ENCODE data around the gene APOE.

Gene APOE

GRCh38 chr19:44890366-44891015 is 15.1 kb upstream of the APOE start:
- no peaks in the 10 kb centered on the region for H3K9me3 Mint-ChIP-seq
- H3K4me1 Mint-ChIP-seq: peaks cover 20% of the 10 kb centered on the region
- peaks cover 61% of the 10 kb centered on the region for H3K36me3 Mint-ChIP-seq (ENCODE audit: low read depth)
- no peaks in the 10 kb centered on the region for H3K27me3 Mint-ChIP-seq (ENCODE audit: low read depth)
- TF ChIP-seq CTCF (IDR thresholded peaks at IDR 0.05; ENCODE audit: unreplicated experiment in 3 of 3): no peak
- H3K27ac Mint-ChIP-seq: peak overlapping the region; percentile 81 to 95 (median 92)
- peak overlapping the region; percentile 84 to 87 (median 87) for H3K4me3 Mint-ChIP-seq

- Mint-ChIP-seq H3K4me1 (peaks cover 20% of the 10 kb centered on the region), H3K27ac (peak within 1 kb of the TSS; percentile 81 to 95 (median 92)), H3K4me3 (peak within 1 kb of the TSS; percentile 86 to 94 (median 90)), H3K27me3 (ENCODE audit: low read depth) (no peaks in the 10 kb centered on the region), H3K9me3 (no peaks in the 10 kb centered on the region), H3K36me3 (ENCODE audit: low read depth) (peaks cover 62% of the 10 kb centered on the region)
- TF ChIP-seq CTCF (IDR thresholded peaks at IDR 0.05; ENCODE audit: unreplicated experiment in 3 of 3): peak in 1 of 3 experiments; percentile 8
Observed at GRCh38 chr19:44891016-44891882, 14.3 kb upstream of the APOE start, which contains the start of gene TOMM40. Gene TOMM40 (plus strand): TSS chr19:44891254. CDS start chr19:44891416, 162 bp downstream.

- peak overlapping the region; percentile 25 to 49 (median 30) for H3K27ac Mint-ChIP-seq
- H3K36me3 Mint-ChIP-seq (ENCODE audit: low read depth): peaks cover 60% of the 10 kb centered on the region
- H3K4me1 Mint-ChIP-seq: peaks cover 20% of the 10 kb centered on the region
- no peaks in the 10 kb centered on the region for H3K27me3 Mint-ChIP-seq (ENCODE audit: low read depth)
- peak overlapping the region; percentile 86 to 94 (median 90) for H3K4me3 Mint-ChIP-seq
- no peaks in the 10 kb centered on the region for H3K9me3 Mint-ChIP-seq
- no peak for TF ChIP-seq CTCF (IDR thresholded peaks at IDR 0.05; ENCODE audit: unreplicated experiment in 3 of 3)
Observed at GRCh38 chr19:44892932-44893331, 12.7 kb upstream of the APOE start.

- no peaks in the 10 kb centered on the region for H3K9me3 Mint-ChIP-seq
- no peak for TF ChIP-seq CTCF (IDR thresholded peaks at IDR 0.05; ENCODE audit: unreplicated experiment in 3 of 3)
- peak overlapping the region; percentile 86 to 94 (median 90) for H3K4me3 Mint-ChIP-seq
- H3K36me3 Mint-ChIP-seq (ENCODE audit: low read depth): peaks cover 59% of the 10 kb centered on the region
- H3K27me3 Mint-ChIP-seq (ENCODE audit: low read depth): no peaks in the 10 kb centered on the region
- H3K4me1 Mint-ChIP-seq: peaks cover 20% of the 10 kb centered on the region
- H3K27ac Mint-ChIP-seq: no peak overlapping the region
Observed at GRCh38 chr19:44893332-44894051, 12.1 kb upstream of the APOE start.

- peaks cover 58% of the 10 kb centered on the region for H3K36me3 Mint-ChIP-seq (ENCODE audit: low read depth)
- no peak for TF ChIP-seq CTCF (IDR thresholded peaks at IDR 0.05; ENCODE audit: unreplicated experiment in 3 of 3)
- peaks cover 20% of the 10 kb centered on the region for H3K4me1 Mint-ChIP-seq
- no peaks in the 10 kb centered on the region for H3K27me3 Mint-ChIP-seq (ENCODE audit: low read depth)
- no peak overlapping the region for H3K27ac Mint-ChIP-seq
- H3K4me3 Mint-ChIP-seq: peak overlapping the region in 1 of 3 experiments; percentile 11
- no peaks in the 10 kb centered on the region for H3K9me3 Mint-ChIP-seq
Observed at GRCh38 chr19:44894052-44894400, 11.6 kb upstream of the APOE start.
